ENCODE measurements around the gene MPPED1. TPM values are rescaled to one million over a fixed set of nuclear protein-coding genes. Genes with fewer than 3 reads are reported as not detected.

The MPPED1 gene
- total RNA-seq, 1 donor from 2014 or later: not detected

- no peak for DNase-seq (ENCODE audit: low read depth, low spot score)
Observed at GRCh38 chr22:43476341-43476740, 64.5 kb downstream of the MPPED1 start.

GRCh38 chr22:43476751-43477725 is 65.2 kb downstream of the MPPED1 start:
- DNase-seq (ENCODE audit: low read depth, low spot score): no peak

- DNase-seq (ENCODE audit: low read depth, low spot score): no peak
Observed at GRCh38 chr22:43477966-43478365, 66.2 kb downstream of the MPPED1 start.

- no peak for DNase-seq (ENCODE audit: low read depth, low spot score)
Observed at GRCh38 chr22:43478621-43479300, 66.9 kb downstream of the MPPED1 start.

GRCh38 chr22:43479301-43479950 is 67.6 kb downstream of the MPPED1 start:
- no peak for DNase-seq (ENCODE audit: low read depth, low spot score)

- DNase-seq (ENCODE audit: low read depth, low spot score): no peak
Observed at GRCh38 chr22:43479962-43480361, 68.1 kb downstream of the MPPED1 start.

GRCh38 chr22:43481568-43482317 is 69.9 kb downstream of the MPPED1 start:
- DNase-seq (ENCODE audit: low read depth, low spot score): no peak

GRCh38 chr22:43482318-43482625 is 70.5 kb downstream of the MPPED1 start:
- no peak for DNase-seq (ENCODE audit: low read depth, low spot score)

- no peak for DNase-seq (ENCODE audit: low read depth, low spot score)
Observed at GRCh38 chr22:43483266-43483665, 71.5 kb downstream of the MPPED1 start.

GRCh38 chr22:43483669-43484068 is 71.9 kb downstream of the MPPED1 start:
- no peak for DNase-seq (ENCODE audit: low read depth, low spot score)

- no peak for DNase-seq (ENCODE audit: low read depth, low spot score)
Observed at GRCh38 chr22:43484227-43484626, 72.4 kb downstream of the MPPED1 start.

- DNase-seq (ENCODE audit: low read depth, low spot score): no peak
Observed at GRCh38 chr22:43485502-43486089, 73.8 kb downstream of the MPPED1 start.

- no peak for DNase-seq (ENCODE audit: low read depth, low spot score)
Observed at GRCh38 chr22:43487311-43488030, 75.7 kb downstream of the MPPED1 start.

GRCh38 chr22:43488031-43488866 is 76.4 kb downstream of the MPPED1 start:
- no peak for DNase-seq (ENCODE audit: low read depth, low spot score)

GRCh38 chr22:43488937-43489336 is 77.1 kb downstream of the MPPED1 start:
- no peak for DNase-seq (ENCODE audit: low read depth, low spot score)

GRCh38 chr22:43490311-43490710 is 78.5 kb downstream of the MPPED1 start:
- no peak for DNase-seq (ENCODE audit: low read depth, low spot score)

- DNase-seq (ENCODE audit: low read depth, low spot score): no peak
Observed at GRCh38 chr22:43491177-43491576, 79.4 kb downstream of the MPPED1 start.

- no peak for DNase-seq (ENCODE audit: low read depth, low spot score)
Observed at GRCh38 chr22:43491737-43492136, 79.9 kb downstream of the MPPED1 start.

- DNase-seq (ENCODE audit: low read depth, low spot score): no peak
Observed at GRCh38 chr22:43493297-43493696, 81.5 kb downstream of the MPPED1 start.
